Endothelial cell of umbilical vein (primary cell): ENCODE results near the gene TTBK1. TPM values are rescaled to one million over a fixed set of nuclear protein-coding genes. Genes with fewer than 3 reads are reported as not detected.

Experiments
- BruUV-seq: library from RNA; stranded (reverse); fragments of 400-500 nt; replicated peaks from 2 replicates; lab custom pipeline; 2021; lab: Mats Ljungman, UMichigan
- CTCF ChIA-PET: fragments of 300-600, 350-600 bp; sonication (Branson Sonifier 250); formaldehyde crosslinking; loops from one replicate; lab custom pipeline; 2021; ENCODE audit warnings: antibody characterized with exemption, inconsistent platforms; lab: Charles Lee
- POLR2A ChIA-PET: fragments of 300-600, 350-600 bp; sonication (Branson Sonifier 250); formaldehyde crosslinking; loops from one replicate; lab custom pipeline; 2021; ENCODE audit warnings: antibody characterized with exemption, inconsistent platforms; lab: Charles Lee
- DNase-seq: peaks from one replicate; pipeline ENCODE4 v3.0.0-alpha.2; 2011; ENCODE audit warnings: low read depth, low spot score
- FAIRE-seq: peaks from 2 replicates; lab custom pipeline; 2011; peaks lifted over from hg19 to GRCh38; lab: Jason Lieb, UNC
- H2AFZ ChIP-seq: 2 replicates; pipeline ENCODE4 v1.6.0; 2012; ENCODE audit warnings: low read depth, low read length, control low read depth, inconsistent platforms
- H3K27ac ChIP-seq: 2 replicates; pipeline ENCODE4 v1.5.1; 2011; ENCODE audit warnings: low read depth, mild to moderate bottlenecking, control low read depth, low read length, moderate library complexity; ENCODE audit not compliant: insufficient read depth
- H3K27me3 ChIP-seq, 2 experiments: 2 replicates each; pipeline versions ENCODE4 v1.6.0 to v1.6.1; 2011; ENCODE audit warnings: low read length in 2 of 2, mixed read lengths in 1 of 2; ENCODE audit not compliant: control insufficient read depth in 2 of 2, insufficient read depth in 2 of 2
- H3K36me3 ChIP-seq, 2 experiments: 2 replicates in 1 of 2; 3 replicates in 1 of 2; pipeline ENCODE4 v1.5.1; 2011; ENCODE audit warnings: low read length in 2 of 2, mild to moderate bottlenecking in 1 of 2, moderate library complexity in 1 of 2; ENCODE audit not compliant: control insufficient read depth in 2 of 2, insufficient read depth in 2 of 2; ENCODE audit errors: extremely low read depth in 1 of 2
- H3K4me1 ChIP-seq: 3 replicates; pipeline ENCODE4 v1.5.1; 2011; ENCODE audit warnings: mild to moderate bottlenecking, low read length; ENCODE audit not compliant: control insufficient read depth, insufficient read depth; ENCODE audit errors: extremely low read depth
- H3K4me2 ChIP-seq: 2 replicates; pipeline ENCODE4 v1.6.1; 2011; ENCODE audit warnings: low read length, control low read depth, mixed read lengths; ENCODE audit not compliant: insufficient read depth
- H3K4me3 ChIP-seq, 3 experiments: fragments of 200-600 bp in 1 of 3; sonication (generic), shearing (Covaris generic) in 1 of 3; replicated peaks in 1 of 3; 2 replicates each; pipeline ENCODE4 v1.5.1; 2011 to 2016; ENCODE audit warnings: control low read depth in 3 of 3, low read length in 3 of 3, mild to moderate bottlenecking in 2 of 3, inconsistent platforms in 1 of 3, low read depth in 1 of 3, moderate library complexity in 1 of 3; ENCODE audit not compliant: insufficient read depth in 1 of 3
- H3K79me2 ChIP-seq: 2 replicates; pipeline ENCODE4 v1.6.0; 2012; ENCODE audit warnings: low read length, inconsistent platforms; ENCODE audit not compliant: control insufficient read depth, insufficient read depth
- H3K9ac ChIP-seq: replicated peaks from 2 replicates; pipeline ENCODE3; 2011; ENCODE audit warnings: low read length, control low read depth; ENCODE audit not compliant: insufficient read depth; ENCODE audit errors: extremely low read depth
- H3K9me1 ChIP-seq: replicated peaks from 3 replicates; pipeline ENCODE4 v1.6.0; 2011; ENCODE audit warnings: mild to moderate bottlenecking, low read length; ENCODE audit not compliant: control insufficient read depth, insufficient read depth; ENCODE audit errors: extremely low read depth
- H3K9me3 ChIP-seq: replicated peaks from 2 replicates; pipeline ENCODE4 v1.5.1; 2012; ENCODE audit warnings: low read length, inconsistent platforms; ENCODE audit not compliant: control insufficient read depth, insufficient read depth
- H4K20me1 ChIP-seq: replicated peaks from 2 replicates; pipeline ENCODE3; 2011; ENCODE audit warnings: mild to moderate bottlenecking, low read length; ENCODE audit not compliant: control insufficient read depth, insufficient read depth; ENCODE audit errors: extremely low read depth
- CTCF ChIP-seq, 2 donors: IDR thresholded peaks; 1 replicate in 1 of 2; 2 replicates in 1 of 2; pipeline ENCODE4 v1.5.1; 2011; ENCODE audit warnings: low read length in 2 of 2, mild to moderate bottlenecking in 2 of 2, moderate library complexity in 2 of 2, control low read depth in 1 of 2, inconsistent platforms in 1 of 2, low read depth in 1 of 2; ENCODE audit not compliant: insufficient read depth in 1 of 2; ENCODE audit errors: extremely low read depth in 1 of 2
- EZH2 ChIP-seq: IDR thresholded peaks from 2 replicates; pipeline ENCODE4 v1.6.1; 2012; ENCODE audit warnings: borderline replicate concordance, low read depth, mild to moderate bottlenecking, moderate library complexity, low read length, inconsistent platforms; ENCODE audit not compliant: severe bottlenecking
- FOS ChIP-seq: IDR thresholded peaks from 2 replicates; pipeline ENCODE4 v1.6.1; 2011; ENCODE audit warnings: mild to moderate bottlenecking, low read length, moderate library complexity, borderline replicate concordance; ENCODE audit not compliant: insufficient read depth
- GATA2 ChIP-seq: IDR thresholded peaks from 2 replicates; pipeline ENCODE4 v1.7.0; 2011; ENCODE audit warnings: low read depth, mild to moderate bottlenecking, moderate library complexity, mixed read lengths, low read length; ENCODE audit not compliant: insufficient read length, insufficient read depth
- JUN ChIP-seq: IDR thresholded peaks from 2 replicates; pipeline ENCODE4 v1.6.1; 2011; ENCODE audit warnings: borderline replicate concordance, low read depth; ENCODE audit not compliant: insufficient read length, insufficient read depth
- MYC ChIP-seq: IDR thresholded peaks from one replicate; pipeline ENCODE4 v1.6.1; 2011; ENCODE audit warnings: mild to moderate bottlenecking, low read depth, low read length
- POLR2A ChIP-seq: IDR thresholded peaks from 2 replicates; pipeline ENCODE4 v1.6.1; 2012; ENCODE audit warnings: low read depth, mild to moderate bottlenecking, control low read depth, low read length
- POLR2AphosphoS5 ChIP-seq: IDR thresholded peaks from 2 replicates; pipeline ENCODE4 v1.6.1; 2012; ENCODE audit warnings: low read depth, mild to moderate bottlenecking, control low read depth, low read length, moderate library complexity; ENCODE audit not compliant: insufficient read depth
- dilution Hi-C: fragments of 300-500 bp; cut with MboI; formaldehyde crosslinking; loops from one replicate; pipeline ENCODE4 v1.15.0; 2019; ENCODE audit warnings: low sequenced_read_pairs; ENCODE audit not compliant: extremely low pct_ligation_motif_present
- intact Hi-C: fragments of 100-400 bp; cut with micrococcal nuclease; formaldehyde crosslinking; loops from one replicate; pipeline ENCODE4 v1.10.0; 2022
- polyA plus RNA-seq, 4 experiments: library from polyadenylated mRNA; depleted of rRNA in 3 of 4; stranded (reverse) in 3 of 4; unstranded in 1 of 4; fragments of >200 nt; gene quantifications; 2 replicates each; pipeline versions ENCODE4 v1.2.1 to v1.2.3, GENCODE V29; 2011 to 2012; ENCODE audit warnings: missing spikeins in 1 of 4
- total RNA-seq: library from RNA; stranded (reverse); gene quantifications from 2 replicates; pipeline ENCODE4 v1.2.3, GENCODE V29; 2021
- TF ChIP-seq, protein P1 (sequence below): IDR thresholded peaks from 2 replicates; pipeline ENCODE4 v1.6.1; 2011; ENCODE audit not compliant: insufficient read depth, insufficient read length

TTBK1 gene
- total and polyA plus RNA-seq, 2 donors (not counting 3 experiments of a cell fraction or from before 2014, with no cell fraction given): 0.06 TPM; not detected in 1

DNA sequence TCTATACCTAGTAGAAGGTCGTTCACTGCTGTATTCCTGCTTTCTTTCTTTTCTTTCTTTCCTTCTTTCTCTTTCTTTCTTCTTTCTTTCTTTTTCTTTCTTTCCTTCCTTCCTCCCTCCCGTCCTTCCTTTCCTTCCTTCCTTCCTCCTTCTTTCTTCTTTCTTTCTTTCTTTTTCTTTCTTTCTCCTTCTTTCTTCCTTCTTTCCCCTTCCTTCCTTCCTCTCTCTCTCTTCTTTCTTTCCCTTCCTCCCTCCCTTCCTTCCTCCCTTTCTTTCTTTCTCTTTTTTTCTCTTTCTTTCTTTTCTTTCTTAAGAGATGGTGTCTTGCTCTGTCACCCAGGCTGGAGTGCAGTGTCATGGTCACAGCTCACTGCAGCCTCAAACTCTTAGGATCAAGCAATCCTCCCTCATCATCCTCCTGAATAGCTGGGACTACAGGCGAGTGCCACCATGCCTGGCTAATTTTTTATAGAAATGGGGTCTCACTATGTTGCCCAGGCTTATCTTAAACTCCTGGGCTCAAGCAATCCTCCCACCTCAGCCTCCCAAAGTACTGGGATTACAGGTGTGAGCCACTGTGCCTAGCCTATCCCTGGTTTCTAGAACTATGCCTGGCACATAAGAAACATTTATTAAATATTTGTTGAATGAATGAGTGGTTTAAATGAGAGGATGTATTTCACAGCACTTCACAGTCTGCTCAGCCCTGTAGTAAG lies 11.4 kb upstream of the TTBK1 start:
- Histone ChIP-seq H3K9ac (no peak overlapping the region), H4K20me1 (no peaks in the 10 kb centered on the region), H3K4me1 (peaks cover 3% of the 10 kb centered on the region), H3K4me2 (no peak overlapping the region), H2AFZ (no peak overlapping the region), H3K27ac (no peak overlapping the region), H3K79me2 (peaks cover 3% of the 10 kb centered on the region), H3K4me3 (no peak overlapping the region), H3K36me3 (no peaks in the 10 kb centered on the region), H3K9me1 (no peaks in the 10 kb centered on the region), H3K27me3 (peaks cover 12 to 15% of the 10 kb centered on the region in 2 experiments), H3K9me3 (no peaks in the 10 kb centered on the region)
- intact Hi-C loops (no loop called here), dilution Hi-C loops (no loop called here)
- TF ChIP-seq, protein P1, sequence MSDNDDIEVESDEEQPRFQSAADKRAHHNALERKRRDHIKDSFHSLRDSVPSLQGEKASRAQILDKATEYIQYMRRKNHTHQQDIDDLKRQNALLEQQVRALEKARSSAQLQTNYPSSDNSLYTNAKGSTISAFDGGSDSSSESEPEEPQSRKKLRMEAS: no peak
- no peak for TF ChIP-seq POLR2A
- no peak for TF ChIP-seq GATA2
- TF ChIP-seq POLR2AphosphoS5: no peak
- TF ChIP-seq FOS: no peak
- no peak for TF ChIP-seq JUN
- TF ChIP-seq EZH2: no peak
- TF ChIP-seq CTCF (IDR thresholded peaks at IDR 0.05; ENCODE audit: extremely low read depth in 1 of 2, insufficient read depth in 1 of 2, low read depth in 1 of 2, low read length in 2 of 2): no peak
- no peak for TF ChIP-seq MYC
- FAIRE-seq: no peak
- no TSS peak for BruUV-seq
- ChIA-PET POLR2A (no interaction called here), CTCF (no interaction called here)
- DNase-seq: no peak
